CD14-positive monocyte (primary cell): Measurements from ENCODE around the gene ARFGAP2. TPM values are rescaled to one million over a fixed set of nuclear protein-coding genes. Genes with fewer than 3 reads are reported as not detected.
"Not testable (repeated sequence)": the region's sequence is repeated elsewhere in the genome, so short reads cannot be mapped to it uniquely, and the experiment has no call there.

ENCODE experiments used
- DNase-seq, 3 donors: peaks; one replicate each; pipeline ENCODE4 v3.0.0-alpha.2; 2011 to 2022
- H2AFZ ChIP-seq: 2 replicates; pipeline ENCODE4 v1.6.0; 2012; ENCODE audit warnings: mild to moderate bottlenecking, low read depth, low read length, inconsistent platforms; ENCODE audit not compliant: insufficient read depth, poor library complexity, severe bottlenecking
- H3K27ac ChIP-seq, 2 donors: 1 replicate in 1 of 2; 2 replicates in 1 of 2; pipeline ENCODE4 v1.5.1; 2012 to 2013; ENCODE audit warnings: low read length in 2 of 2, control low read depth in 1 of 2, inconsistent platforms in 1 of 2, low read depth in 1 of 2, mild to moderate bottlenecking in 1 of 2
- H3K27me3 ChIP-seq, 2 donors: one replicate each; pipeline versions ENCODE4 v1.6.0 to v1.6.1; 2011 to 2013; ENCODE audit warnings: low read length in 2 of 2; ENCODE audit not compliant: control insufficient read depth in 2 of 2, insufficient read depth in 2 of 2
- H3K36me3 ChIP-seq, 2 donors: replicated peaks in 1 of 2; 1 replicate in 1 of 2; 2 replicates in 1 of 2; pipeline versions ENCODE4 v1.5.1 to v1.6.1; 2012 to 2013; ENCODE audit warnings: low read length in 2 of 2, control low read depth in 1 of 2, inconsistent platforms in 1 of 2, mild to moderate bottlenecking in 1 of 2; ENCODE audit not compliant: insufficient read depth in 2 of 2, control insufficient read depth in 1 of 2
- H3K4me1 ChIP-seq, 2 donors: 1 replicate in 1 of 2; 2 replicates in 1 of 2; pipeline versions ENCODE4 v1.5.1 to v1.6.1; 2012 to 2013; ENCODE audit warnings: low read length in 2 of 2, control low read depth in 1 of 2, inconsistent platforms in 1 of 2, mild to moderate bottlenecking in 1 of 2, moderate library complexity in 1 of 2; ENCODE audit not compliant: insufficient read depth in 2 of 2, control insufficient read depth in 1 of 2
- H3K4me2 ChIP-seq: replicated peaks from 2 replicates; pipeline ENCODE3; 2012; ENCODE audit warnings: low read length, moderate library complexity, mild to moderate bottlenecking; ENCODE audit not compliant: poor library complexity, severe bottlenecking; ENCODE audit errors: extremely low read depth
- H3K4me3 ChIP-seq, 3 experiments: fragments of 200-600 bp in 1 of 3; sonication (generic) in 1 of 3; replicated peaks in 1 of 3; 1 replicate in 2 of 3; 2 replicates in 1 of 3; pipeline ENCODE4 v1.5.1; 2011 to 2013; ENCODE audit warnings: low read length in 3 of 3, mild to moderate bottlenecking in 3 of 3, control low read depth in 2 of 3, low read depth in 2 of 3, inconsistent platforms in 1 of 3, moderate library complexity in 1 of 3
- H3K79me2 ChIP-seq: 2 replicates; pipeline ENCODE4 v1.6.0; 2012; ENCODE audit warnings: mild to moderate bottlenecking, control low read depth, inconsistent platforms, low read length, moderate library complexity; ENCODE audit not compliant: insufficient read depth
- H3K9ac ChIP-seq: 2 replicates; pipeline ENCODE4 v1.6.0; 2017; ENCODE audit warnings: low read length, mild to moderate bottlenecking; ENCODE audit not compliant: insufficient read depth, poor library complexity, severe bottlenecking
- H3K9me3 ChIP-seq, 2 donors: replicated peaks in 1 of 2; 1 replicate in 1 of 2; 2 replicates in 1 of 2; pipeline versions ENCODE4 v1.5.1 to v1.6.1; 2012 to 2013; ENCODE audit warnings: low read length in 2 of 2, control low read depth in 1 of 2; ENCODE audit not compliant: control insufficient read depth in 1 of 2, insufficient read depth in 1 of 2
- H4K20me1 ChIP-seq: 2 replicates; pipeline ENCODE4 v1.6.0; 2012; ENCODE audit warnings: mild to moderate bottlenecking, low read length, control low read depth, moderate library complexity; ENCODE audit not compliant: insufficient read depth
- H3K27ac Mint-ChIP-seq, 7 donors: one replicate each; pipeline ENCODE4 v1.8.0; 2020; ENCODE audit warnings: mild to moderate bottlenecking in 7 of 7, mixed read lengths in 7 of 7, moderate library complexity in 6 of 7, inconsistent platforms in 2 of 7
- H3K27me3 Mint-ChIP-seq, 3 donors: one replicate each; pipeline ENCODE4 v1.8.0; 2021 to 2022; ENCODE audit warnings: low read depth in 3 of 3, mild to moderate bottlenecking in 3 of 3, mixed read lengths in 3 of 3, moderate library complexity in 3 of 3, inconsistent platforms in 1 of 3
- H3K36me3 Mint-ChIP-seq, 2 donors: one replicate each; pipeline ENCODE4 v1.8.0; 2020; ENCODE audit warnings: mixed read lengths in 2 of 2, inconsistent platforms in 1 of 2, mild to moderate bottlenecking in 1 of 2
- H3K4me1 Mint-ChIP-seq: one replicate; pipeline ENCODE4 v1.8.0; 2020; ENCODE audit warnings: mild to moderate bottlenecking, mixed read lengths
- H3K4me3 Mint-ChIP-seq, 2 donors: one replicate each; pipeline ENCODE4 v1.8.0; 2020; ENCODE audit warnings: mild to moderate bottlenecking in 2 of 2, mixed read lengths in 2 of 2, moderate library complexity in 1 of 2
- H3K9me3 Mint-ChIP-seq, 7 donors: one replicate each; pipeline ENCODE4 v1.8.0; 2020 to 2022; ENCODE audit warnings: mixed read lengths in 7 of 7, mild to moderate bottlenecking in 6 of 7, moderate library complexity in 6 of 7, inconsistent platforms in 2 of 7
- CTCF ChIP-seq: fragments of 200-600 bp; IDR thresholded peaks from one replicate; pipeline ENCODE4 v1.8.0; 2022; ENCODE audit warnings: antibody characterized with exemption, mild to moderate bottlenecking
- WGBS: methylation state at CpG from one replicate; pipeline ENCODE4 v1.1.5; 2013; ENCODE audit warnings: missing lambda C conversion rate; ENCODE audit not compliant: insufficient coverage; 5-methylcytosine and 5-hydroxymethylcytosine counted together
- intact Hi-C, 2 donors: fragments of 100-400 bp; cut with micrococcal nuclease; formaldehyde crosslinking; loops; one replicate each; pipeline versions ENCODE4 v1.15.0 to v1.15.1; 2023
- polyA plus RNA-seq, 3 donors: library from polyadenylated mRNA; depleted of rRNA in 1 of 3; unstranded in 2 of 3; stranded (reverse) in 1 of 3; fragments of 300-500 nt in 2 of 3; fragments of >200 nt in 1 of 3; fragmentation: Illumina TruSeq in 2 of 3; gene quantifications; 1 replicate in 2 of 3; 2 replicates in 1 of 3; pipeline ENCODE4 v1.2.3, GENCODE V29; 2012 to 2021

ARFGAP2 gene
- polyA plus RNA-seq, 3 donors = 59.7 to 129 (median 61.0) TPM

GRCh38 chr11:47201015-47201414 lies 24.3 kb upstream of the ARFGAP2 start:
- no peaks in the 10 kb centered on the region for H3K36me3 ChIP-seq
- H3K27me3 ChIP-seq = no peaks in the 10 kb centered on the region
- DNase-seq = no peak

GRCh38 chr11:47198161-47198560 lies 21.5 kb upstream of the ARFGAP2 start:
- H3K4me1 ChIP-seq, H3K36me3 ChIP-seq, intact Hi-C loops, H3K4me1 Mint-ChIP-seq, H3K27ac Mint-ChIP-seq, H3K4me2 ChIP-seq, H3K4me3 ChIP-seq, H3K36me3 Mint-ChIP-seq, DNase-seq, H3K9me3 ChIP-seq, H2AFZ ChIP-seq, H3K9me3 Mint-ChIP-seq, H3K4me3 Mint-ChIP-seq, H3K9ac ChIP-seq, H4K20me1 ChIP-seq, H3K27ac ChIP-seq, H3K79me2 ChIP-seq, H3K27me3 ChIP-seq: not testable (repeated sequence)
- WGBS = 100% methylated on average over 5 of the region's 9 CpGs
- H3K27me3 Mint-ChIP-seq = peaks cover 7 to 31% (median 21%) of the 10 kb centered on the region in 3 donors

More at GRCh38 chr11:47201015-47201414, 24.3 kb upstream of the ARFGAP2 start:
- Histone ChIP-seq H3K9me3 (no peaks in the 10 kb centered on the region), H3K4me2 (no peak overlapping the region), H3K79me2 (no peaks in the 10 kb centered on the region), H3K4me1 (no peaks in the 10 kb centered on the region), H2AFZ (no peak overlapping the region), H3K4me3 (no peak overlapping the region), H3K27ac (no peak overlapping the region), H3K9ac (no peak overlapping the region), H4K20me1 (no peaks in the 10 kb centered on the region)
- TF ChIP-seq CTCF = no peak
- H3K4me1 Mint-ChIP-seq = no peaks in the 10 kb centered on the region
- H3K4me3 Mint-ChIP-seq = no peak overlapping the region
- intact Hi-C loops = no loop called here
- H3K9me3 Mint-ChIP-seq = no peaks in the 10 kb centered on the region
- H3K27me3 Mint-ChIP-seq = peaks cover 3 to 29% (median 21%) of the 10 kb centered on the region in 3 donors
- 100% methylated on average over 2 of the region's 4 CpGs for WGBS
- no peak overlapping the region for H3K27ac Mint-ChIP-seq
- no peaks in the 10 kb centered on the region for H3K36me3 Mint-ChIP-seq
